ENCODE results near the gene KIF5A.

DNA sequence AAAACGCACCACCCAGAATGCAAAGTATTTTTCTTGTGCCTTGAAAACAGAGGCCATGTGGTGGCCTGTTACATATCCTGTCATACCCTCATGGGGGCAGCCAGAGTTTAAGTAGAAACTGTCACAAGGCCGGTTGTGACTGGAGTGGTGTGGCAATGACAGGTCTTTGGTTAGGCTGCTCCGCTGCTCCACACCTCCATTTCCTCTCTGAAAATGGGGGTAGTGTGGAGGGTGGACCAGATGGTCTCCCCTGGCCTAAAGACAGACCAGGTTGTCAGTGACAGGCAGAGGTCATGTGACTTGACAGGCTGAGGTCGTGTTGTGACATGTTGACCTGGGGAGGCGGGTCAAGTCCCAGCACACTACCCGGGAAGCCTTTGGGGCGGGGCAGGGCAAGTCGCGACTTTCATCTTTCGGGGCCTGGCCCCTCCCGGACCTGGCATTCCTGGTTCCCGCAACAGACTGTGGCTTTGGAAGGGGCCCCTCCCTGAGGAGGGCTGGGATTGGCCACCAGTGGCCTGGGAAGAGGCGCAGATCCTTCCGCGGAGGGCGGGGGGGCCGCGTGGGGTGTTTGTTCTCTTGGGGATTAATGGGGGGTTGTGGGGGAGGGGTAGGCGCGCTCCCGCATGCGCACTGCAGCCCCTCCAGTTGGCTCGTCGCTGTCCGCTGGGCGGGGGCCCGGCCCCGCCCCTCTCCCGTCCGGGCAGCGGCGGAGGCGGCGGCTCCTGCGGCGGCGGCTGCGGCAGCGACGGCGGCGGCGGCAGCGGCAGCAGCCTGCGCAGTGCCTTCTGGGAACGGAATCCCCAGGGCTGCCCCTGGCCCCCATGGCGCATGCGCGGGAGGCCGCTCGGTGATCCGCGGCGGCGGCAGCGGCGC lies 27.6 kb upstream of the KIF5A start, which contains the start of gene MBD6:
- TF ChIP-seq YY1 (IDR thresholded peaks at IDR 0.05; ENCODE audit: low read depth) (peak; percentile 36; the same call in 1 of the 2 replicates), MAX (IDR thresholded peaks at IDR 0.05) (peak; percentile 50; the same call in 1 of the 2 replicates), EGR1 (IDR thresholded peaks at IDR 0.05) (peak; percentile 43), TAF1 (IDR thresholded peaks at IDR 0.05; ENCODE audit: low read depth) (peak; percentile 56; the same call in 1 of the 2 replicates), EP300 (IDR thresholded peaks at IDR 0.05; ENCODE audit: borderline replicate concordance) (no peak; the same call in none of the 2 replicates), CREB1 (IDR thresholded peaks at IDR 0.05; ENCODE audit: low read depth) (no peak), NFIC (IDR thresholded peaks at IDR 0.05) (no peak; the same call in 1 of the 2 replicates), RAD21 (IDR thresholded peaks at IDR 0.05; ENCODE audit: low read depth) (no peak)
- TF ChIP-seq, protein P1, sequence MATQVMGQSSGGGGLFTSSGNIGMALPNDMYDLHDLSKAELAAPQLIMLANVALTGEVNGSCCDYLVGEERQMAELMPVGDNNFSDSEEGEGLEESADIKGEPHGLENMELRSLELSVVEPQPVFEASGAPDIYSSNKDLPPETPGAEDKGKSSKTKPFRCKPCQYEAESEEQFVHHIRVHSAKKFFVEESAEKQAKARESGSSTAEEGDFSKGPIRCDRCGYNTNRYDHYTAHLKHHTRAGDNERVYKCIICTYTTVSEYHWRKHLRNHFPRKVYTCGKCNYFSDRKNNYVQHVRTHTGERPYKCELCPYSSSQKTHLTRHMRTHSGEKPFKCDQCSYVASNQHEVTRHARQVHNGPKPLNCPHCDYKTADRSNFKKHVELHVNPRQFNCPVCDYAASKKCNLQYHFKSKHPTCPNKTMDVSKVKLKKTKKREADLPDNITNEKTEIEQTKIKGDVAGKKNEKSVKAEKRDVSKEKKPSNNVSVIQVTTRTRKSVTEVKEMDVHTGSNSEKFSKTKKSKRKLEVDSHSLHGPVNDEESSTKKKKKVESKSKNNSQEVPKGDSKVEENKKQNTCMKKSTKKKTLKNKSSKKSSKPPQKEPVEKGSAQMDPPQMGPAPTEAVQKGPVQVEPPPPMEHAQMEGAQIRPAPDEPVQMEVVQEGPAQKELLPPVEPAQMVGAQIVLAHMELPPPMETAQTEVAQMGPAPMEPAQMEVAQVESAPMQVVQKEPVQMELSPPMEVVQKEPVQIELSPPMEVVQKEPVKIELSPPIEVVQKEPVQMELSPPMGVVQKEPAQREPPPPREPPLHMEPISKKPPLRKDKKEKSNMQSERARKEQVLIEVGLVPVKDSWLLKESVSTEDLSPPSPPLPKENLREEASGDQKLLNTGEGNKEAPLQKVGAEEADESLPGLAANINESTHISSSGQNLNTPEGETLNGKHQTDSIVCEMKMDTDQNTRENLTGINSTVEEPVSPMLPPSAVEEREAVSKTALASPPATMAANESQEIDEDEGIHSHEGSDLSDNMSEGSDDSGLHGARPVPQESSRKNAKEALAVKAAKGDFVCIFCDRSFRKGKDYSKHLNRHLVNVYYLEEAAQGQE (IDR thresholded peaks at IDR 0.05; ENCODE audit: low read depth), result no peak

Data from Ishikawa (cell line).